Mesendoderm (in vitro differentiated cells): Measurements from ENCODE around the gene STEAP1B.
"Not testable (repeated sequence)": the region's sequence is repeated elsewhere in the genome, so short reads cannot be mapped to it uniquely, and the experiment has no call there.

Experiments used
- DNase-seq: peaks from one replicate; pipeline ENCODE4 v3.0.0; 2013
- H2AK5ac ChIP-seq: 2 replicates; pipeline ENCODE4 v1.6.1; 2013; ENCODE audit warnings: low read length, inconsistent platforms
- H2BK120ac ChIP-seq: 2 replicates; pipeline ENCODE4 v1.6.1; 2013; ENCODE audit warnings: low read depth, mild to moderate bottlenecking, low read length, moderate library complexity, mixed read lengths
- H2BK15ac ChIP-seq: replicated peaks from 2 replicates; pipeline ENCODE4 v1.6.1; 2013; ENCODE audit warnings: low read depth, mild to moderate bottlenecking, moderate library complexity
- H2BK5ac ChIP-seq: 2 replicates; pipeline ENCODE4 v1.6.1; 2013; ENCODE audit warnings: low read length, inconsistent platforms
- H3K18ac ChIP-seq: 2 replicates; pipeline ENCODE4 v1.6.1; 2013; ENCODE audit warnings: mild to moderate bottlenecking, low read length, mixed read lengths
- H3K23ac ChIP-seq: one replicate; pipeline ENCODE4 v1.6.1; 2013; ENCODE audit warnings: low read length
- H3K27ac ChIP-seq: 2 replicates; pipeline ENCODE4 v1.5.1; 2013; ENCODE audit warnings: low read depth, mild to moderate bottlenecking, inconsistent platforms, low read length, moderate library complexity
- H3K27me3 ChIP-seq: 2 replicates; pipeline ENCODE4 v1.6.1; 2013; ENCODE audit warnings: low read length, control low read depth, mild to moderate bottlenecking, inconsistent platforms; ENCODE audit not compliant: insufficient read depth, poor library complexity
- H3K36me3 ChIP-seq: 2 replicates; pipeline ENCODE4 v1.6.1; 2013; ENCODE audit warnings: low read length, inconsistent platforms; ENCODE audit not compliant: control insufficient read depth, insufficient read depth
- H3K4ac ChIP-seq: one replicate; pipeline ENCODE4 v1.6.1; 2013; ENCODE audit warnings: low read depth, mild to moderate bottlenecking, low read length, moderate library complexity
- H3K4me1 ChIP-seq: 2 replicates; pipeline ENCODE4 v1.6.1; 2013; ENCODE audit warnings: low read depth, low read length, inconsistent platforms; ENCODE audit not compliant: control insufficient read depth
- H3K4me2 ChIP-seq: 2 replicates; pipeline ENCODE4 v1.6.1; 2013; ENCODE audit warnings: low read length
- H3K4me3 ChIP-seq: 2 replicates; pipeline ENCODE4 v1.5.1; 2013; ENCODE audit warnings: mild to moderate bottlenecking, low read length
- H3K56ac ChIP-seq: one replicate; pipeline ENCODE4 v1.6.1; 2013; ENCODE audit warnings: low read length
- H3K79me1 ChIP-seq: 2 replicates; pipeline ENCODE4 v1.6.1; 2013; ENCODE audit warnings: low read length, inconsistent platforms
- H3K79me2 ChIP-seq: 2 replicates; pipeline ENCODE4 v1.6.1; 2013; ENCODE audit warnings: mild to moderate bottlenecking, low read length; ENCODE audit not compliant: control insufficient read depth, insufficient read depth
- H3K9ac ChIP-seq: 2 replicates; pipeline ENCODE4 v1.6.1; 2013; ENCODE audit warnings: low read length, inconsistent platforms
- H4K5ac ChIP-seq: one replicate; pipeline ENCODE4 v1.6.1; 2013; ENCODE audit warnings: low read length
- H4K8ac ChIP-seq: one replicate; pipeline ENCODE4 v1.6.1; 2013; ENCODE audit warnings: low read depth, mild to moderate bottlenecking, control low read depth, low read length, moderate library complexity
- WGBS: extraction: QIAGEN DNeasy Blood & Tissue Kit; methylation state at CpG from one replicate; pipeline ENCODE4 v1.1.7; 2013; ENCODE audit warnings: low lambda C conversion rate, missing lambda C conversion rate; ENCODE audit not compliant: insufficient coverage; ENCODE audit errors: extremely low coverage; 5-methylcytosine and 5-hydroxymethylcytosine counted together

The STEAP1B gene

DNA sequence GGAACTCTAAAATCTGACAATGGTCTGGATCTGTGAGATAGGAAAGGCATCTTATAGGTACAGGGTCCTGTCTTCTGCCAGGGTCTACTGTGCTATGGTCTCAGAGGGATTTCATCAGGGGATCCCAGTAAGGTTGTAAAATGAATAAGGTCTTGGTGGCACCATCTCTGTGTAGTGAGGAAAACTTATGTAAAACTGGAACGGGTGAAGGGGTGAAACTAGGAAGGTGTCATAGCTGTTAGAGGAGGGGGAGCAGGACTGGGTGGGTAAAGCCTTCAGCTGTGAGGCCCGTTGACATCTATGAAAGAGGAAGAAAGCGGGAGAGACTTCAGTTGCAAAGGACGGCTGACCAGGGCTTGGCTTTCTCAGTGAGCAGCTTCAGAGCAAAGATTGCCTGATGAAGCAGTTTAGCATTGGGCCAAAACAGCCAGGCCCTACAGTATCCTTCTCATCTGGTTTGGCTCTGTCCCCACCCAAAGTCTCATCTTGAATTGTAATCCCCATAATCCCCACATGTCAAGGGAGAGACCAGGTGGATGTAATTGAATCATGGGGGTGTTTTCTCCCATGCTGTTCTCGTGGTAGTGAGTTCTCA is 24.5 kb upstream of the STEAP1B start:
- H3K79me1 ChIP-seq = not testable (repeated sequence)
- WGBS = no CpG with 5 or more reads among the region's 5 CpGs

DNA sequence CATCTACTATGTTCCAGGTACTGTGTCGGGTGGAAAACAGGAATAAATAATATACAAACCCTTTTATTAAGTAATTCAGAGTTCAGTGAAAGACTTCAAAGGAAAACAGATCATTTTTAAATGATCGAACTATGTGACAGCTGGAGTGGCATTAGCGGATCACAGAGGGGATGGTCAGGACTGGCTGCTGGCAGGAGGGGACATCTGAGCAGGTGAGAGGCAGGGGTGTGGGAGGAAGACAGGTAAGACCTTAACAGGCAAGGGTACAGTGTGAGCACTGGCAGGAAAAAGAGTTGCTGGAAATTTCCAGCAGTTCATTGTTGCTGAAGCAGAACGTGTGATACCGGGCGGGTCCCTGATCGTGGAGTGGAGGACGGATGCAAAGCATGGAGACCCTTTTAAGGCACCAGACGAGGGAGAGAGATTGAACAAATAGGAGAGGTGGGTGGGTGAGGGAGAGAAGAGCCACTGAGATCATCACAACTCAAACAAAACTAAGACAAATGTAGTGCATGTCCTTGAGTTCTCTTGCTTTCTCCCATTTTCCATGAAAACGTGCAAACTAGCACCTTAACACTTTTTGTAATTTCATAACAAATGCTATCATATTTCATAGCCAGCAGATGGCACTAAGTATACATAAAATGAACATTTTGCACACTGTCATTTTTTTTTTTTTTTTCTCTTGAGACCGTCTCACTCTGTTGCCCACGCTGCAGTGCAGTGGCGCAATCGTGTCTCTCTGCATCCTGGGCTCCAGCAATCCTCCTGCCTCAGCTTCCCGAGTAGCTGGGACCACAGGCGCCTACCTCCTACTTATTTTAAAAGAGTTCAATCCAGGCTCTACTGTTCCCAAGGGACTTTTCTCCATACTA is 23.7 kb upstream of the STEAP1B start:
- not testable (repeated sequence) for H3K27me3 ChIP-seq, H3K4me2 ChIP-seq, H3K79me2 ChIP-seq, H3K79me1 ChIP-seq, H4K5ac ChIP-seq, H3K56ac ChIP-seq, H3K4me3 ChIP-seq, H3K36me3 ChIP-seq, H2BK5ac ChIP-seq, H2AK5ac ChIP-seq, H2BK15ac ChIP-seq, DNase-seq, H3K27ac ChIP-seq, H4K8ac ChIP-seq, H3K23ac ChIP-seq, H3K9ac ChIP-seq, H3K18ac ChIP-seq, H3K4me1 ChIP-seq, H3K4ac ChIP-seq, H2BK120ac ChIP-seq
- no CpG with 5 or more reads among the region's 16 CpGs for WGBS

More for the DNA sequence above, 24.5 kb upstream of the STEAP1B start:
- not testable (repeated sequence) for H3K4me3 ChIP-seq, H3K23ac ChIP-seq, H3K4ac ChIP-seq, H2AK5ac ChIP-seq, H3K9ac ChIP-seq, H3K56ac ChIP-seq, DNase-seq, H3K4me1 ChIP-seq, H2BK5ac ChIP-seq, H3K18ac ChIP-seq, H3K27ac ChIP-seq, H3K36me3 ChIP-seq, H3K4me2 ChIP-seq, H3K79me2 ChIP-seq, H4K5ac ChIP-seq, H2BK15ac ChIP-seq, H3K27me3 ChIP-seq, H2BK120ac ChIP-seq, H4K8ac ChIP-seq

DNA sequence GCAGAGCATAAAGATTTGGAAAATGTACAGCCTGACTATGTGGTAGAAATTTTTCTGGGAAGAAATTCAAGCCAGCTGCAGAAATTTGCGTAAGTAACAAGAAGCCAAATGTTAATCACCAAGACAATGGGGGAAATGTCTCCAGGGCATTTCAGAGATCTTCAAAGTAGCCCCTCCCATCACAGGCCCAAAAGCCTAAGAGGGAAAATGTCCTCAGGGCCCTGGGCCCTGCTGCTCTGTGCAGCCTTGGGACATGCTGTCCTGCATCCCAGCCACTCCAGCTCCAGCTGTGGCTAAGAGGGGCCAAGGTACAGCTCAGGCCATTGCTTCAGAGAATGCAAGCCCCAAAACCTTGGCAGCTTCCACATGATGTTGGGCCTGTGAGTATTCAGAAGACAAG is 19.6 kb upstream of the STEAP1B start:
- H3K79me2 ChIP-seq, H2AK5ac ChIP-seq, H3K79me1 ChIP-seq, H3K4me2 ChIP-seq, H3K36me3 ChIP-seq, H4K5ac ChIP-seq, DNase-seq, H3K9ac ChIP-seq, H3K4ac ChIP-seq, H4K8ac ChIP-seq, H3K56ac ChIP-seq, H3K27ac ChIP-seq, H3K27me3 ChIP-seq, H3K4me3 ChIP-seq, H2BK120ac ChIP-seq, H2BK5ac ChIP-seq, H3K23ac ChIP-seq, H3K18ac ChIP-seq, H3K4me1 ChIP-seq, H2BK15ac ChIP-seq: not testable (repeated sequence)
- WGBS = no CpG with 5 or more reads among the region's 1 CpG

DNA sequence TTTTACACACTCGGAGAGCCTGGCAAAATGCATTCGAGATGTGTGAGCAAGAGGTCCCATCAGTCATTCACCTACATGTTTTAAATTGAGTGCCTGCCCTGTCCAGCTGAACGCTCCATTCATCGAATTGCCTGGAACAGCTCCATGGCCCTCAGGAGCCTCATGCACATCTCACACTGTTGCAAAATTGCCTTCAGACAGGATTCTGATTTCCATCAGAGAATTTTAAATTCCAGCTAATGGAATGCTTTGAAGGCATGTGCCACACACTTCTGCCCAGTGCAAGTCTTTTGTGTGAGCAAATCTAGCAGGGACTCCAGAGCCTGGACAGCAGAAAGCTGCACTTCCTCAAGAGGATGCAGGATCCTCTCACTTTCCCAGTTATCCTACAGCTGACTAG is 17.0 kb upstream of the STEAP1B start:
- not testable (repeated sequence) for H3K27ac ChIP-seq, H4K8ac ChIP-seq, H3K4me1 ChIP-seq, H3K79me1 ChIP-seq, H3K4me3 ChIP-seq, H4K5ac ChIP-seq, H3K36me3 ChIP-seq, H3K4ac ChIP-seq, H3K4me2 ChIP-seq, H2BK15ac ChIP-seq, H2BK120ac ChIP-seq, H2AK5ac ChIP-seq, H2BK5ac ChIP-seq, H3K56ac ChIP-seq, H3K27me3 ChIP-seq, H3K23ac ChIP-seq, H3K18ac ChIP-seq, DNase-seq, H3K9ac ChIP-seq, H3K79me2 ChIP-seq
- WGBS = no CpG with 5 or more reads among the region's 4 CpGs

DNA sequence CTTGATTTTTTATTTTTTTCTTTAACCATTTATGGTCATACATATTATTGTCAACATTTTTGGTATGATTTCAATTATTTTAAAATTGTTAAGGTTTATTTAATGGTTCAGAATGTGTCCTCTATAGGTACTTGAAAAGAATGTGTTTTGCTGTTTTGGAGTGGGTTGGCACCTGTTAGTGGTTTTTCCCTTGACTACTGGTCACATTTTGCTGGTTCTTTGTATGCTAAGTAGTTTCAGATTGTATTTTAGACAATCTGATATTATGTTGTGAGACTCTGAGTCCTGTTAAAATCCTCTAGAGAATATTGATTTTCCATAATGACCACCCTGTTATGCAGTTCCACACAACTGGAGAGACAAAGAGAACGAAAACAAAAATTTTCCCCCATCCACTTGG is 15.0 kb upstream of the STEAP1B start:
- not testable (repeated sequence) for H3K56ac ChIP-seq, H3K27me3 ChIP-seq, DNase-seq, H2BK120ac ChIP-seq, H3K4ac ChIP-seq, H2BK15ac ChIP-seq, H2AK5ac ChIP-seq, H3K36me3 ChIP-seq, H3K18ac ChIP-seq, H3K79me2 ChIP-seq, H3K4me3 ChIP-seq, H2BK5ac ChIP-seq, H3K9ac ChIP-seq, H4K8ac ChIP-seq, H3K4me1 ChIP-seq, H4K5ac ChIP-seq, H3K4me2 ChIP-seq, H3K27ac ChIP-seq, H3K79me1 ChIP-seq, H3K23ac ChIP-seq
- WGBS = no CpG with 5 or more reads among the region's 1 CpG
